Activated naive CD8-positive, alpha-beta T cell treated with anti-CD3 and anti-CD28 coated beads, Interleukin-2, amount 50 U/mL, for 24 hours (primary cell): ENCODE measurements around the gene RPL34.

Experiments
- ATAC-seq: fragments of 150-1000 bp; cut with Tn5 transposase; one replicate; pipeline ENCODE4 v1.10.0; 2021
- DNase-seq: peaks from one replicate; pipeline ENCODE4 v3.0.0; 2021
- H3K27ac Mint-ChIP-seq: one replicate; pipeline ENCODE4 v1.8.0; 2021; ENCODE audit warnings: mild to moderate bottlenecking, mixed read lengths
- H3K27me3 Mint-ChIP-seq: one replicate; pipeline ENCODE4 v1.8.0; 2021; ENCODE audit warnings: mixed read lengths
- H3K36me3 Mint-ChIP-seq: one replicate; pipeline ENCODE4 v1.8.0; 2021; ENCODE audit warnings: low read depth, mixed read lengths
- H3K4me1 Mint-ChIP-seq: one replicate; pipeline ENCODE4 v1.8.0; 2021; ENCODE audit warnings: mixed read lengths
- H3K4me3 Mint-ChIP-seq: one replicate; pipeline ENCODE4 v1.8.0; 2021; ENCODE audit warnings: mild to moderate bottlenecking, moderate library complexity, mixed read lengths
- H3K9me3 Mint-ChIP-seq: one replicate; pipeline ENCODE4 v1.8.0; 2021; ENCODE audit warnings: mixed read lengths

The RPL34 gene

GRCh38 chr4:108611365-108611764 lies 9.0 kb upstream of the RPL34 start:
- DNase-seq (no peak), ATAC-seq (no peak)
- Mint-ChIP-seq H3K9me3 (peaks cover 17% of the 10 kb centered on the region), H3K4me3 (no peak overlapping the region), H3K36me3 (peaks cover 36% of the 10 kb centered on the region), H3K27me3 (no peaks in the 10 kb centered on the region), H3K27ac (no peak overlapping the region), H3K4me1 (peaks cover 16% of the 10 kb centered on the region)

GRCh38 chr4:108612365-108612764 lies 8.0 kb upstream of the RPL34 start:
- Mint-ChIP-seq H3K27me3 (no peaks in the 10 kb centered on the region), H3K9me3 (peaks cover 11% of the 10 kb centered on the region), H3K4me3 (peak overlapping the region; percentile 35), H3K27ac (no peak overlapping the region), H3K4me1 (peaks cover 18% of the 10 kb centered on the region), H3K36me3 (peaks cover 38% of the 10 kb centered on the region)
- DNase-seq (no peak), ATAC-seq (no peak)

GRCh38 chr4:108619372-108620100 lies 840 bp upstream of the RPL34 start:
- ATAC-seq = peak; percentile 38
- Mint-ChIP-seq H3K27me3 (peaks cover 3% of the 10 kb centered on the region), H3K27ac (peak overlapping the region; percentile 98), H3K9me3 (peaks cover 11% of the 10 kb centered on the region), H3K4me1 (peaks cover 47% of the 10 kb centered on the region), H3K36me3 (peaks cover 70% of the 10 kb centered on the region), H3K4me3 (peak overlapping the region; percentile 98)
- peak; percentile 50 for DNase-seq

GRCh38 chr4:108620933-108621905 lies 843 bp downstream of the RPL34 start:
- Mint-ChIP-seq H3K4me1 (peaks cover 59% of the 10 kb centered on the region), H3K27ac (peak overlapping the region; percentile 98), H3K36me3 (peaks cover 73% of the 10 kb centered on the region), H3K27me3 (peaks cover 3% of the 10 kb centered on the region), H3K4me3 (peak overlapping the region; percentile 98), H3K9me3 (no peaks in the 10 kb centered on the region)
- no peak for DNase-seq
- no peak for ATAC-seq

- Mint-ChIP-seq H3K36me3 (peaks cover 73% of the 10 kb centered on the region), H3K4me3 (peak overlapping the region; percentile 98), H3K27ac (peak overlapping the region; percentile 98), H3K27me3 (peaks cover 3% of the 10 kb centered on the region), H3K9me3 (no peaks in the 10 kb centered on the region), H3K4me1 (peaks cover 60% of the 10 kb centered on the region)
- ATAC-seq (peak; percentile 5), DNase-seq (no peak)
These were observed 1.6 kb downstream of the RPL34 start for GRCh38 chr4:108622022-108622421.

GRCh38 chr4:108622828-108623227 lies 2.5 kb downstream of the RPL34 start:
- peak overlapping the region; percentile 98 for H3K4me3 Mint-ChIP-seq
- ATAC-seq (no peak), DNase-seq (no peak)
- peaks cover 3% of the 10 kb centered on the region for H3K27me3 Mint-ChIP-seq
- peak overlapping the region; percentile 98 for H3K27ac Mint-ChIP-seq
- peaks cover 60% of the 10 kb centered on the region for H3K4me1 Mint-ChIP-seq
- peaks cover 73% of the 10 kb centered on the region for H3K36me3 Mint-ChIP-seq
- no peaks in the 10 kb centered on the region for H3K9me3 Mint-ChIP-seq

- peaks cover 56% of the 10 kb centered on the region for H3K4me1 Mint-ChIP-seq
- DNase-seq (no peak), ATAC-seq (no peak)
- H3K27me3 Mint-ChIP-seq = peaks cover 3% of the 10 kb centered on the region
- H3K27ac Mint-ChIP-seq = peak overlapping the region; percentile 98
- H3K36me3 Mint-ChIP-seq = peaks cover 78% of the 10 kb centered on the region
- H3K4me3 Mint-ChIP-seq = peak overlapping the region; percentile 98
- no peaks in the 10 kb centered on the region for H3K9me3 Mint-ChIP-seq
These were observed 4.1 kb downstream of the RPL34 start for GRCh38 chr4:108624263-108625056.

GRCh38 chr4:108626056-108626455 lies 5.7 kb downstream of the RPL34 start:
- Mint-ChIP-seq H3K27ac (no peak overlapping the region), H3K4me3 (peak overlapping the region; percentile 98), H3K9me3 (no peaks in the 10 kb centered on the region), H3K36me3 (peaks cover 82% of the 10 kb centered on the region), H3K27me3 (no peaks in the 10 kb centered on the region), H3K4me1 (peaks cover 48% of the 10 kb centered on the region)
- DNase-seq (no peak), ATAC-seq (no peak)

GRCh38 chr4:108628411-108628810 lies 8.0 kb downstream of the RPL34 start:
- Mint-ChIP-seq H3K27ac (no peak overlapping the region), H3K4me1 (peaks cover 31% of the 10 kb centered on the region), H3K36me3 (peaks cover 77% of the 10 kb centered on the region), H3K4me3 (no peak overlapping the region), H3K9me3 (no peaks in the 10 kb centered on the region), H3K27me3 (no peaks in the 10 kb centered on the region)
- DNase-seq (no peak), ATAC-seq (no peak)

- Mint-ChIP-seq H3K27ac (no peak overlapping the region), H3K4me1 (no peaks in the 10 kb centered on the region), H3K36me3 (peaks cover 55% of the 10 kb centered on the region), H3K9me3 (no peaks in the 10 kb centered on the region), H3K4me3 (no peak overlapping the region), H3K27me3 (no peaks in the 10 kb centered on the region)
- ATAC-seq = peak; percentile 28
- no peak for DNase-seq
These were observed 14.8 kb downstream of the RPL34 start for GRCh38 chr4:108635070-108635655.

- no peak for DNase-seq
- no peak for ATAC-seq
- Mint-ChIP-seq H3K9me3 (no peaks in the 10 kb centered on the region), H3K27me3 (no peaks in the 10 kb centered on the region), H3K27ac (no peak overlapping the region), H3K4me1 (no peaks in the 10 kb centered on the region), H3K4me3 (no peak overlapping the region), H3K36me3 (peaks cover 52% of the 10 kb centered on the region)
These were observed 15.9 kb downstream of the RPL34 start for GRCh38 chr4:108636246-108636645.

GRCh38 chr4:108637856-108638255 lies 17.5 kb downstream of the RPL34 start:
- H3K27ac Mint-ChIP-seq = no peak overlapping the region
- H3K4me1 Mint-ChIP-seq = no peaks in the 10 kb centered on the region
- H3K9me3 Mint-ChIP-seq = no peaks in the 10 kb centered on the region

GRCh38 chr4:108644237-108644636 lies 23.9 kb downstream of the RPL34 start:
- Mint-ChIP-seq H3K27ac (no peak overlapping the region), H3K4me1 (peaks cover 3% of the 10 kb centered on the region), H3K27me3 (no peaks in the 10 kb centered on the region), H3K9me3 (no peaks in the 10 kb centered on the region), H3K4me3 (no peak overlapping the region), H3K36me3 (peaks cover 10% of the 10 kb centered on the region)
- no peak for DNase-seq
- ATAC-seq = no peak

More at GRCh38 chr4:108637856-108638255, 17.5 kb downstream of the RPL34 start:
- DNase-seq (no peak), ATAC-seq (no peak)
- no peaks in the 10 kb centered on the region for H3K27me3 Mint-ChIP-seq
- H3K36me3 Mint-ChIP-seq = peaks cover 39% of the 10 kb centered on the region
- no peak overlapping the region for H3K4me3 Mint-ChIP-seq

- Mint-ChIP-seq H3K36me3 (peaks cover 9% of the 10 kb centered on the region), H3K27ac (no peak overlapping the region), H3K27me3 (no peaks in the 10 kb centered on the region), H3K9me3 (no peaks in the 10 kb centered on the region), H3K4me3 (no peak overlapping the region), H3K4me1 (peaks cover 23% of the 10 kb centered on the region)
- DNase-seq (no peak), ATAC-seq (no peak)
These were observed 26.3 kb downstream of the RPL34 start for GRCh38 chr4:108646706-108647105.
